HG02571 (cell line): ENCODE measurements around the gene FCGR3A.
"Not testable (repeated sequence)": the region's sequence is repeated elsewhere in the genome, so short reads cannot be mapped to it uniquely, and the experiment has no call there.

Experiments
- ATAC-seq: cut with Tn5 transposase; IDR thresholded peaks from one replicate; pipeline ENCODE4 v1.9.1; 2021; ENCODE audit warnings: mild to moderate bottlenecking, moderate library complexity; ENCODE audit not compliant: unreplicated experiment

FCGR3A gene

GRCh38 chr1:161549652-161550051 lies at the start of gene FCGR3A:
FCGR3A (minus strand) TSS chr1:161549818; CDS start chr1:161549736, 82 bp downstream.
- no peak for ATAC-seq

- not testable (repeated sequence) for ATAC-seq
These were observed 47.5 kb upstream of the FCGR3A start for GRCh38 chr1:161597077-161597476.

GRCh38 chr1:161595583-161595982 lies 46.0 kb upstream of the FCGR3A start:
- not testable (repeated sequence) for ATAC-seq

GRCh38 chr1:161595173-161595572 lies 45.6 kb upstream of the FCGR3A start:
- not testable (repeated sequence) for ATAC-seq

GRCh38 chr1:161594269-161594984 lies 44.8 kb upstream of the FCGR3A start:
- ATAC-seq: not testable (repeated sequence)

GRCh38 chr1:161593092-161593755 lies 43.6 kb upstream of the FCGR3A start:
- ATAC-seq: not testable (repeated sequence)

- ATAC-seq: not testable (repeated sequence)
These were observed 43.0 kb upstream of the FCGR3A start for GRCh38 chr1:161592586-161592985.

GRCh38 chr1:161589920-161590319 lies 40.3 kb upstream of the FCGR3A start:
- not testable (repeated sequence) for ATAC-seq

GRCh38 chr1:161589365-161589764 lies 39.7 kb upstream of the FCGR3A start:
- not testable (repeated sequence) for ATAC-seq

GRCh38 chr1:161588596-161588995 lies 39.0 kb upstream of the FCGR3A start:
- not testable (repeated sequence) for ATAC-seq

- ATAC-seq: not testable (repeated sequence)
These were observed 33.3 kb upstream of the FCGR3A start for GRCh38 chr1:161582882-161583281.

GRCh38 chr1:161580879-161581537 lies 31.4 kb upstream of the FCGR3A start:
- peak; percentile 71 for ATAC-seq

- not testable (repeated sequence) for ATAC-seq
These were observed 30.4 kb upstream of the FCGR3A start for GRCh38 chr1:161579856-161580507.

GRCh38 chr1:161576676-161577075 lies 27.1 kb upstream of the FCGR3A start:
- ATAC-seq: not testable (repeated sequence)

GRCh38 chr1:161571703-161572102 lies 22.1 kb upstream of the FCGR3A start:
- not testable (repeated sequence) for ATAC-seq

- ATAC-seq: not testable (repeated sequence)
These were observed 17.0 kb upstream of the FCGR3A start for GRCh38 chr1:161566602-161566960.

- not testable (repeated sequence) for ATAC-seq
These were observed 13.9 kb upstream of the FCGR3A start for GRCh38 chr1:161563522-161563921.

- ATAC-seq: not testable (repeated sequence)
These were observed 12.8 kb upstream of the FCGR3A start for GRCh38 chr1:161562441-161562840.

GRCh38 chr1:161560960-161561715 lies 11.5 kb upstream of the FCGR3A start:
- ATAC-seq: not testable (repeated sequence)
